GM18870 (cell line): ENCODE data around the gene PKMYT1.

Source experiments
- ATAC-seq: cut with Tn5 transposase; IDR thresholded peaks from one replicate; pipeline ENCODE4 v1.9.1; 2021; ENCODE audit warnings: moderate library complexity; ENCODE audit not compliant: unreplicated experiment

The PKMYT1 gene

GRCh38 chr16:3019594-3020246 lies 39.5 kb upstream of the PKMYT1 start:
- ATAC-seq, result no peak

GRCh38 chr16:3017794-3018506 lies 37.7 kb upstream of the PKMYT1 start, which contains the start of gene CLDN6:
CLDN6 (minus strand) TSS chr16:3018183; CDS start chr16:3016021, 2,162 bp downstream.
- ATAC-seq, result no peak

GRCh38 chr16:3017344-3017743 lies 37.1 kb upstream of the PKMYT1 start:
- ATAC-seq, result no peak

GRCh38 chr16:3015865-3016521 lies 35.7 kb upstream of the PKMYT1 start:
- ATAC-seq, result no peak

GRCh38 chr16:3014971-3015370 lies 34.7 kb upstream of the PKMYT1 start:
- no peak for ATAC-seq

- no peak for ATAC-seq
Measured at GRCh38 chr16:3013998-3014690, 33.9 kb upstream of the PKMYT1 start.

DNA sequence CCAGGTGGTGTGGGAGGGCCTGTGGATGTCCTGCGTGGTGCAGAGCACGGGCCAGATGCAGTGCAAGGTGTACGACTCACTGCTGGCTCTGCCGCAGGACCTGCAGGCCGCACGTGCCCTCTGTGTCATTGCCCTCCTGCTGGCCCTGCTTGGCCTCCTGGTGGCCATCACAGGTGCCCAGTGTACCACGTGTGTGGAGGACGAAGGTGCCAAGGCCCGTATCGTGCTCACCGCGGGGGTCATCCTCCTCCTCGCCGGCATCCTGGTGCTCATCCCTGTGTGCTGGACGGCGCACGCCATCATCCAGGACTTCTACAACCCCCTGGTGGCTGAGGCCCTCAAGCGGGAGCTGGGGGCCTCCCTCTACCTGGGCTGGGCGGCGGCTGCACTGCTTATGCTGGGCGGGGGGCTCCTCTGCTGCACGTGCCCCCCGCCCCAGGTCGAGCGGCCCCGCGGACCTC lies 33.3 kb upstream of the PKMYT1 start:
- ATAC-seq, result no peak

GRCh38 chr16:3012828-3013420 lies 32.7 kb upstream of the PKMYT1 start, which contains the start of gene CLDN9:
CLDN9 (plus strand) TSS chr16:3012923; CDS start chr16:3013363, 440 bp downstream.
- no peak for ATAC-seq

DNA sequence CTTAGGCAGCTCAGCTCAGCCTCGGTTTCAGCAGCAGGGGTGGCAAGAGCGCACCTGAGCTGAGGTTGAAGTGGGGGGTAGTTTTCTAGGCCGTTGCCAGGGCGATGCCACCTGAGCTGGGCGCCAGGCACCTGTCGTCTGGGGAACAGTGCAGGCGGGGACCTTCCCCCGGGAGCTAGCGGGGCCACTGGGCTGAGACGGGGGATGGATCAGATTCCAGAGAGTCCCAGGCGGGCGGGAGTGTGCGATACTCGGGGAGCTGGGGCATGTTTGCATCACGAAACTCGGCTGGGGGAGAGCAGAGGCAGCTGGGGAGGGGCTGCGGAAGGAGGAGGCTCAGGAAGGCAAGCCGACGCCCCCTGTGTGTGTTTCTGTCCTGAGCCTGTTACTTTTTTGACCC lies 32.0 kb upstream of the PKMYT1 start:
- no peak for ATAC-seq

DNA sequence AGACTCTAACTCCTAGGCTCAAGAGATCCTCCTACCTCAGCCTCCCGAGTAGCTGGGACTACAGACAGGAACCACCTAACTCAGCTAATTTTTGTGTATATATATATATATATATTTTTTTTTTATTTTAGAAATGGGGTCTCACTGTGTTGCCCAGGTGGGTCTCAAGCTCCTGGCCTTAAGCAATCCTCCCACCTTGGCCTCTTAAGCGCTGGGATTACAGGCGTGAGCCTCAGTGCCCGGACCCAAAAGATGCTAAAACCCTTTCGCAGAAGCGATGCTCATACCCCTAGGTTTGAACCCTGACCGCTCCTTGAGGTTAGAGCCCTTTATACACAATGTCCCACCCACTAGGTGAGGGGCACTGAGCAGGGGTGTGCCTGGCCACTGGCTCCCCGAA lies 30.3 kb upstream of the PKMYT1 start:
- no peak for ATAC-seq

- ATAC-seq, result no peak
Measured at GRCh38 chr16:3009568-3010390, 29.5 kb upstream of the PKMYT1 start.

DNA sequence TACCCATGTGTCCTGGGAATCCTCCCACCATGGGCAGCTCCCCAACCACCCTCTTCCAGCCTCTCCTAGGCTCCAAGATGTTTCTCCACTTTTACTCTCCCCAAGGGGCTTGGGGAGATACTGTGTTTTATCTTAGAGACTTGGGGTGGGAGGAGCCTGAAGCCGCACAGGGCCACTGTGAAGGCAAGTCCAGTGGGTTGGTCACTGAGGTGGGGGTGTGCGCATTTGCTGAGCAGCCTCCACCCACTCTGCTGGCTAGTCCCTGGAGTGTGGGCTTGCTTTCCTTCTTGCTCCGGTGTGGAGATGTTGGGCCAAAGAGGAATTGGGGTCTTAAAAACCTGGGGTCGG lies 28.4 kb upstream of the PKMYT1 start:
- no peak for ATAC-seq

DNA sequence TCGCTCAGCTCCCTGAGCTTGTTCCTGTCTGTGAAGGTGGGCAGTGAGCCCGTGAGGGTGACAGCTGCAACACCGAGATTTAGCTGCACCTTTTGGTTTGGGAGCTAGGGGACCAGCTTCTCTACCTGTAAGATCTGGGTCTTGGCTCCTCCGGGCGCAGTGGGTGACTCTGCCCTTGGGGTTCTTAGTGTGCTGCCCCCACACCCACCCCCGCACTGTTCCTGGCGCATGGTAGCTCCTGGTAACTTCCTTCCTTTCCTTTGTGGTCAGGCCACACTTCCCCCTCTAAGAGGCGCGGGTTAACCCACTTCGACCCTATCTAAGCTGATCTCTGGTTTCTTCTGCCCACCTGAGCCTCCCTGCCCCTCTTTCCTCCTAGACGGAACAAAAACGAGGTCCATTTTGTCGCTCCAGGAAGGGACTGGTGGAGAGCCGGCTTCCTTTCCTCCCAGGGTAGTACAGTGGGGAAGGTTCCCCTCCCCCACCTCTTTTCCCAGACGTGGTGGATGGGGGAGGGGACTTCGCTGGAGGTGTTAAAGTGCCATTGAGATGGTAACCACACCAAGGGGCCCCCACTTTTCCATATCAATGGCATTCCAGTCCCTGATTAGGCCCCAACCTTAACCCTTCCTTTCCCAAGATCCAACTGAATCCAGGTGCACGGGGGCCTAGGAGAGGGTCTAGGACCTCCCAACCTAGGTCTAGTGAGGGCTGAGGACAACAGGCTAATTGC lies 27.9 kb upstream of the PKMYT1 start:
- no peak for ATAC-seq

DNA sequence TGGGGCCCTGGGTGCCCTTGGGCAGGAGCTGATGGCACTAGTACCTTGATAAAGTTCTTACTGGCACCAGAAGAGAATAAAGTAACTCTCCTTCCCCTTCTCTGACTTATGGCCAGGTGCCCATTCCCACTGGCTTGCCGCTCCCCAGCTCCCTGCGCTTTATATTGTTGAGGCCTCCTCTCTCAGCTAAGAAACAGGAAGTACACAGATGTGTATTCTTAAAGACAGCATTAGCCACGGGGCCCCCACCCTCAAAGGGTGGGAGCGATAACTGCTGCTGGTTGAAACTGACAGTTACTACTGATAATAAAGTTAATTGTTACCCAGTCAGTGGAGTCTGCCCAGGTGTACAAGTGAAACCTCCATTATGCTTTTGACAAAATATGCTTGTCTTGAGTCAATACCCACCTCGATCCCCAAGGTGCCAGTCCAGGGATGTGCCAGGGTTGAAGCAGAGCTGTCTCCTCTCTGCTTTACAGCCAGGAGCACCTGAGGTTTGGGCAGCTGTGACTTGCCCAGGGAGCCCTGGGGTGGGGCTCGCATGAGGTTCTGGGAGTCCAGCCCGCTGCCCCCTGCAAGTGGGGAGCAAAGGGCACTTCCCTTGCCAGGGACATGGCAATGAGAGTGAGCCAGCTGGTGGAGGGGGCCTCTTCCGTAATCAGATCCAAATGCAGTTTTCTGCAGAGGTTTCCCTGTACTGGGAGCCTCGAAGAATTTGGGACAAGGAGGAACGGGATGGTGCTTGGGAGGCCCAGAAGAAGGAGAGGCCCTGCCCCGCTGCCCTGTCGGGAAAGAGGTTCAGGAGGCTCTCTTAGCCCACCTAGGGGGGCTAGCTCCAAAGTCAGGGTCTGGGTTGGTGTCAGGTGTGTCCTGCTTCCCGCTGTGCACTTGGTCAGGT lies 27.1 kb upstream of the PKMYT1 start:
- ATAC-seq, result no peak

GRCh38 chr16:3004781-3005284 lies 24.6 kb upstream of the PKMYT1 start:
- ATAC-seq, result no peak

- ATAC-seq, result no peak
Measured at GRCh38 chr16:3004319-3004718, 24.1 kb upstream of the PKMYT1 start.

- ATAC-seq, result peak; percentile 94
Measured at GRCh38 chr16:3003582-3004270, 23.5 kb upstream of the PKMYT1 start.

DNA sequence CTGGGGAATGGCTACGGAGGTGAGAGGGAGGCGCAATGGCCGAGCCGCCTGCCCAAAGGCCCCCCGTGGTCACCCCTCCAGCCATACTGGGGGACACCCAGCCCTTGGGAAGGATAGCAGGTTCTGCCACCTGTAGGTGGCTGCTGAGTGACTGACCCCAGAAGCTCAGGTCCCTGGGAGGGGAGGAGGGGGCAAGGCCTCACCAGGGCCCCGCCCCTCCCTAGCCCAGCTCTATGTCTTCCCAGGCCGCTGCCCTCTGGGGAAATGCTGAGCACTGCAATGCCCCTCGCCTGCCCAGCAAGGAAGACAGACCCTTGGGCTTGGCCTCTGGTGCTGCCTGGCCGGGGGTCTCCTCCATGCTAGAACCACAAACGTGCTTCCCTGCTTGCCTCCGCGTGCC lies 21.1 kb upstream of the PKMYT1 start:
- no peak for ATAC-seq
